ENCODE results near the gene PSMC3.

Gene PSMC3

DNA sequence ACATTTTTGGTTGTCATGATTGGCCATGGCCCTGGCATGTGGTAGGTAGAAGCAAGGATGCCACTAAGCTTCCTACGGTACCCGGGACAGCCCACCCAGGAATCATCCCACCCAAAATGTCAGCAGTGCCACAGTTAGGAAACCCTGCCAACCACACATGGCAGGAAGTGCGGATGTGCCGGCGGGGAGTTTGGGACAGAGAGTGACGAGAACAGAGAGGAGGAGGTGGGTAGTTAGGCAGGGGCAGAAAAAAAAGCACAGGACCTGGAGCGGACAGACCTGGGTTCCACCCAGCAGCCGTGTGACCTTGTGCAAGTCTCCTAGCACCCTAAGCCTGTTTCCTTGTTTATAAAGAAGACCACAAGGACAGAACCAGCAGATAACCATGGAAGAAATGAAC lies 51.2 kb downstream of the PSMC3 start:
- no peak for DNase-seq

DNA sequence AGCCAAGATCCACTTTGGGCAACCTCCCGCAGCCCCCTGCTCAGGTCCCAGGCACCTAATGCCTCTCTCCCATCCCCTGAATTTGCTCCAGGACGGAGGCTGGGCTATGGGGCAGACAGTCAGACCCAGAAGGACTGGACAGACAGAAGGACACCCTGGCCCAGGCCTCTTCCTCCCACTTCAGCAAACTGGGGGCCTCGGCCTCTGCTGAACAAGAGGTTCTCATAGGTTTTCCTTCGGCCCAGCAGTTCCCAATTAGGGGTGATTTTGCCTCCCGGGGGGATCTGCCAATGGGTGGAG lies 51.6 kb downstream of the PSMC3 start:
- no peak for DNase-seq

DNA sequence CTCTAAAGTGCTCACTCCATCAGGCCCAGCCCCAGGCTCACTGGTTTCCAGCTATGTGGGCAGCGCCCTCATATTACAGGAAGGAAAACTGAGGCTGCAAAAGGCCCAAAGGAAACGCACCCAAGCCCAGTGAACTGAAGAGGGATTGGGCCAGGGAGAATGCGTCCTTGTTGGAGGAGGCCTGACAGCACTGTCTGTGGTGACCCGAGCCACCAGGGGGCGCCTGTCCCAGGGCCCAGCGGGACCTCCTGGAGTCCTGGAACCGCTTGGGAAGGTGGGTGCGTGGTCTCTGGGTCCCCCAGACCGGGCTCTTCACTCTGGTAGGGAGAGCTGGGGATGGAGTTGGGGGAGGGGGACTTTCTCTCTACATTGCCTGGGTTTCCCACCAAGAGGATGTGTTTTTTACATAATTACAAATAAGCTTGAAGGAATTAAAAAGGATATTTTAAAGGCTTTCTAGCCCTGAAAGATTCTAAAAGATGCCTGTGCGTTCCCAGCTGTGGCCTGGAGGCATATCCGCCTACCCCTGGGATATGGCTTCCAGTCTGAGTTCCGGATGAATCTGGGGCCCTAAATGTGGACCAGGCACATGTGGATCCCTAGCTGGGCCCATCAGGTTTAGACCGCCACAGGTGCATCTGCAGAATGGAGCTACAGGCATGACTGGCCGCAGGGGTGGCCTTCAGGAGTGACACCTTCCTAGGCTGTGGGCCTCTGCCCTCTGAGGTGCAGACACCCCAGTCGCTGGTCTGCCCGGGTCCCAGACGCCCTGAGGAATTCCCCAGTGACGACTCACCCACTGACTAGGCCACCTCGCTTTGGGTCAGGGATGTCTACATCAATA lies 52.1 kb downstream of the PSMC3 start:
- DNase-seq = peak; percentile 64

DNA sequence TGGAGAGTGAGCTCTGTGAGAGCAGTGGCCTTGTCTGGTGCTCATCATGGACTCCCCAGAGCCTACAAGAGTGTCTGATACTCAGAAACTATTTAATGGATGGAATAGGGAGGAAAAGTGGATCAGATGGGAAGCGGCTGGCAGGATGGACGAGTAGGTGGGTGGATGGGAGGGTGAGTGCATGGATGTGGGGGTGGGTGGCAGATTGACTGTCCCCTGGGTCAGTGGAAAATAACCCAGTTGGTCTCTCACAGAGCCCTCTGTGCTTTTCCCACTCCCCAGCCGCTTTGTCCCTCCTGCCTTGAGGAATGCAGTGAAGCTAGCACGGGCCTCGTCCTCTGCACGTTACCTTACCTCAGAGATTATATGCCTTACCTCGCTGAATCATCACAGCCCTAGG lies 53.8 kb downstream of the PSMC3 start:
- DNase-seq = no peak

DNA sequence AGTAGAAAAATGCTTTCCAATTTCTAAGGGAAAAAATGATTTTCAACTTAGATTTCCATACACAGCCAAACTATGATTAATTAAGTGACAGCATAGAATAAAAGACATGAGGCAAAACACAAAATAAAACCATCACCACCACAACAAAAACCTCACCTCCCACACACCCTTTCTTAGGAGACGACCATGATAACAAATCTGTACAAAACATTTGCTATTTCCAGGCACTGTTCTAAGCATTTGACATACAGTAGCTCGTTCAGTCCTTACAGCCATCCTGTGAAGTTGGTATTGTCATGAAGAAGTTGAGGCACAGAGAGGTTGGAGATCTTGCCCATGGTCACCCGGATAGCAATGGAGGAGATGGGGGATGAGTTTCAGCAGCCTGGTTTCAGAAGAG lies 56.6 kb downstream of the PSMC3 start:
- no peak for DNase-seq

Measured in fibroblast of skin of right biceps (primary cell).